DMS153 (cell line): ENCODE measurements around the gene SPEG.
A peak's percentile ranks its signal among the peaks of the same experiment; 100 is the strongest.

ENCODE experiments used
- DNase-seq: peaks from one replicate; lab custom pipeline; 2025; lab: John Stamatoyannopoulos, UW

The SPEG gene

GRCh38 chr2:219425238-219426067 lies 9.2 kb upstream of the SPEG start:
- DNase-seq, result no peak

- no peak for DNase-seq
Observed at GRCh38 chr2:219426068-219426443, 8.6 kb upstream of the SPEG start.

GRCh38 chr2:219426534-219427136 lies 8.0 kb upstream of the SPEG start:
- no peak for DNase-seq

GRCh38 chr2:219428469-219428868 lies 6.2 kb upstream of the SPEG start:
- no peak for DNase-seq

- no peak for DNase-seq
Observed at GRCh38 chr2:219429958-219430606, 4.6 kb upstream of the SPEG start.

- peak; percentile 23 for DNase-seq
Observed at GRCh38 chr2:219430633-219431615, 3.7 kb upstream of the SPEG start.

- DNase-seq, result peak; percentile 51
Observed at GRCh38 chr2:219433666-219434467, 776 bp upstream of the SPEG start.

- no peak for DNase-seq
Observed at GRCh38 chr2:219434468-219434717, 250 bp upstream of the SPEG start.

- DNase-seq, result no peak
Observed at GRCh38 chr2:219435701-219436100, 1.1 kb downstream of the SPEG start.

- DNase-seq, result no peak
Observed at GRCh38 chr2:219436491-219436890, 1.8 kb downstream of the SPEG start.

- no peak for DNase-seq
Observed at GRCh38 chr2:219437141-219437540, 2.5 kb downstream of the SPEG start.

GRCh38 chr2:219437690-219438206 lies 3.1 kb downstream of the SPEG start:
- no peak for DNase-seq

GRCh38 chr2:219438453-219438852 lies 3.8 kb downstream of the SPEG start:
- no peak for DNase-seq

GRCh38 chr2:219439506-219439905 lies 4.9 kb downstream of the SPEG start:
- DNase-seq, result no peak

GRCh38 chr2:219440388-219441256 lies 6.0 kb downstream of the SPEG start:
- DNase-seq, result no peak

GRCh38 chr2:219441451-219442255 lies 7.0 kb downstream of the SPEG start:
- no peak for DNase-seq

GRCh38 chr2:219442256-219443015 lies 7.8 kb downstream of the SPEG start:
- no peak for DNase-seq

- DNase-seq, result no peak
Observed at GRCh38 chr2:219443016-219443696, 8.5 kb downstream of the SPEG start.
